Muscle of back (tissue), 13 donors: ENCODE measurements around the gene OR8G1. TPM values are rescaled to one million over a fixed set of nuclear protein-coding genes. Genes with fewer than 3 reads are reported as not detected.
A peak's percentile ranks its signal among the peaks of the same experiment; 100 is the strongest.

ENCODE experiments used
- DNase-seq, 3 donors: peaks; one replicate each; pipeline versions ENCODE4 v3.0.0 to v3.0.0-alpha.2; 2013
- long read RNA-seq, 9 donors: transcript quantifications; one replicate each; lab custom pipeline, GENCODE V29; 2026
- polyA plus RNA-seq, 10 donors: library from polyadenylated mRNA; unstranded; fragments of 120-200 nt; gene quantifications; one replicate each; pipeline ENCODE4 v1.2.1, GENCODE V29; 2013; ENCODE audit not compliant: insufficient read length in 10 of 10

OR8G1 gene
- under 1 TPM in 1 of 10 donors, not detected in 9; 0.06 TPM for polyA plus RNA-seq
- long read RNA-seq, donor 1, result 0 reads
- long read RNA-seq, donor 2, result 0 reads
- long read RNA-seq, donor 3, result 0 reads
- long read RNA-seq, donor 4, result 0 reads
- long read RNA-seq, donor 5, result 0 reads
- long read RNA-seq, donor 6, result 0 reads
- long read RNA-seq, donor 7, result 0 reads
- long read RNA-seq, donor 8, result 0 reads
- long read RNA-seq, donor 9, result 0 reads

- no peak for DNase-seq
These were observed at the start of gene OR8G1 for GRCh38 chr11:124240621-124241397. Gene OR8G1 (plus strand): TSS chr11:124241095. CDS start chr11:124249676, 8,581 bp downstream.

- DNase-seq, result peak in 1 of 3 donors; percentile 55
These were observed 47.5 kb upstream of the OR8G1 start for GRCh38 chr11:124193221-124194010.

- peak; percentile 49 to 65 (median 63) for DNase-seq
These were observed 46.4 kb upstream of the OR8G1 start for GRCh38 chr11:124194293-124195188.

- peak; percentile 49 to 57 (median 57) for DNase-seq
These were observed 45.6 kb upstream of the OR8G1 start for GRCh38 chr11:124195189-124195734.

- no peak for DNase-seq
These were observed 42.9 kb upstream of the OR8G1 start for GRCh38 chr11:124197999-124198398.

GRCh38 chr11:124198897-124199296 lies 42.0 kb upstream of the OR8G1 start:
- DNase-seq, result no peak

GRCh38 chr11:124199702-124200101 lies 41.2 kb upstream of the OR8G1 start:
- DNase-seq, result no peak

- no peak for DNase-seq
These were observed 40.2 kb upstream of the OR8G1 start for GRCh38 chr11:124200671-124201070.

- DNase-seq, result no peak
These were observed 37.9 kb upstream of the OR8G1 start for GRCh38 chr11:124202951-124203350.

GRCh38 chr11:124204008-124204407 lies 36.9 kb upstream of the OR8G1 start:
- no peak for DNase-seq

GRCh38 chr11:124207102-124207792 lies 33.6 kb upstream of the OR8G1 start:
- no peak for DNase-seq

GRCh38 chr11:124209824-124210357 lies 31.0 kb upstream of the OR8G1 start:
- DNase-seq, result no peak

- no peak for DNase-seq
These were observed 30.5 kb upstream of the OR8G1 start for GRCh38 chr11:124210421-124210820.

GRCh38 chr11:124211321-124211720 lies 29.6 kb upstream of the OR8G1 start:
- DNase-seq, result no peak

GRCh38 chr11:124214027-124214426 lies 26.9 kb upstream of the OR8G1 start:
- no peak for DNase-seq

GRCh38 chr11:124219126-124219525 lies 21.8 kb upstream of the OR8G1 start:
- DNase-seq, result no peak

GRCh38 chr11:124222407-124222806 lies 18.5 kb upstream of the OR8G1 start:
- no peak for DNase-seq

- DNase-seq, result peak in 2 of 3 donors; percentile 3 to 26
These were observed 16.1 kb upstream of the OR8G1 start for GRCh38 chr11:124224618-124225423.

- no peak for DNase-seq
These were observed 15.4 kb upstream of the OR8G1 start for GRCh38 chr11:124225471-124225870.
